Left hindlimb (tissue), 1 donor: ENCODE results near the gene FBXL16.

Experiments
- DNase-seq: peaks from one replicate; pipeline ENCODE4 v3.0.0-alpha.2; 2018

The FBXL16 gene

GRCh38 chr16:660132-660458, 45.5 kb downstream of the FBXL16 start:
- no peak for DNase-seq

GRCh38 chr16:659618-660017, 46.0 kb downstream of the FBXL16 start:
- no peak for DNase-seq

GRCh38 chr16:658679-659571, 46.7 kb downstream of the FBXL16 start:
- no peak for DNase-seq

GRCh38 chr16:657487-657886, 48.1 kb downstream of the FBXL16 start:
- no peak for DNase-seq

GRCh38 chr16:654034-654433, 51.6 kb downstream of the FBXL16 start:
- DNase-seq, result no peak

- no peak for DNase-seq
These were observed 52.9 kb downstream of the FBXL16 start for GRCh38 chr16:652454-653305.

- no peak for DNase-seq
These were observed 53.8 kb downstream of the FBXL16 start for GRCh38 chr16:651844-652243.

- no peak for DNase-seq
These were observed 56.0 kb downstream of the FBXL16 start for GRCh38 chr16:649631-650030.

GRCh38 chr16:648781-649589, 56.6 kb downstream of the FBXL16 start, which contains the start of gene WDR90:
TSS of gene WDR90 (plus strand) at chr16:649365. CDS start at chr16:649417, 52 bp downstream.
- DNase-seq, result peak; percentile 94

GRCh38 chr16:648071-648780, 57.4 kb downstream of the FBXL16 start:
- DNase-seq, result no peak

- no peak for DNase-seq
These were observed 58.3 kb downstream of the FBXL16 start for GRCh38 chr16:647173-647902.

GRCh38 chr16:646679-647172, 58.9 kb downstream of the FBXL16 start:
- DNase-seq, result no peak

GRCh38 chr16:645852-646678, 59.5 kb downstream of the FBXL16 start:
- no peak for DNase-seq

- DNase-seq, result no peak
These were observed 61.0 kb downstream of the FBXL16 start for GRCh38 chr16:644556-644955.

- DNase-seq, result no peak
These were observed 62.6 kb downstream of the FBXL16 start for GRCh38 chr16:643050-643368.
